ENCODE data around the gene PIEZO2. TPM values are rescaled to one million over a fixed set of nuclear protein-coding genes. Genes with fewer than 3 reads are reported as not detected.

The PIEZO2 gene
- total and polyA plus RNA-seq, 2 of the 8 experiments (the other 6 are each of a cell fraction or from before 2014, with no cell fraction given) = 4.7 to 16.5 TPM

DNA sequence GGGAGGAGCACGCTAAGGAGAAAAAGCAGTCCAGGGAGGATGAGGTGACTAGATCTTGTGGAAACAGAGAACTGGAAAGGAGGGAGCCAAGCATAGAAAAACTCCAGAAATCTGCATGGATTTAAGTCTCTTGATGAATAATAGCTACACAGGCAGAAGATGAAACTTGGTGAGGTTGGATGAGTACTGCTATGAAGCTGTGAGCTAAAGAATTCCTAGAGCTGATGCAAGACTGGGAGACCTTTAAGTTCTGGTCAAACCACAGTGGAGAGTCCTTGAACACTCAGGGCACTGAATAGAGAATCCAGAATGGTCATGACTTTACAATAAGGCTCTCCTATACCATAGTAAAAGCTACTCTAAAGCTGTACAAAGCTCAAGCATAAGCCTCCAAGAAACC, 18.4 kb upstream of the PIEZO2 start:
- H3K9me3 ChIP-seq (ENCODE audit: insufficient read depth in 2 of 2, low read depth in 1 of 2, low read length in 1 of 2) = no peaks in the 10 kb centered on the region
- H2BK120ac ChIP-seq (replicated peaks; ENCODE audit: low read depth, low read length) = no peak overlapping the region
- H2AK5ac ChIP-seq (ENCODE audit: low read depth, low read length) = no peak overlapping the region
- H3K79me2 ChIP-seq (ENCODE audit: control insufficient read depth in 1 of 2, insufficient read depth in 2 of 2, low read length in 2 of 2) = no peaks in the 10 kb centered on the region
- no peaks in the 10 kb centered on the region for H4K20me1 ChIP-seq (replicated peaks in 1 of 2; ENCODE audit: control insufficient read depth in 1 of 2, insufficient read depth in 2 of 2, low read length in 2 of 2)
- no peak overlapping the region for H3K4me2 ChIP-seq (ENCODE audit: insufficient read depth in 1 of 2, low read depth in 2 of 2, low read length in 2 of 2)
- 92% methylated on average over 1 of the region's 1 CpG; no CpG with 5 or more reads in 1 of the 2 experiments for WGBS, 2 experiments (ENCODE audit: extremely low coverage in 1 of 2, insufficient coverage in 1 of 2, insufficient read length in 1 of 2, insufficient replicate concordance in 2 of 2, low coverage in 1 of 2, low lambda C conversion rate in 2 of 2, missing lambda C conversion rate in 1 of 2)
- H4K8ac ChIP-seq (ENCODE audit: extremely low read depth, insufficient read depth, low read length) = no peak overlapping the region
- no peaks in the 10 kb centered on the region for H3K36me3 ChIP-seq (ENCODE audit: control insufficient read depth in 2 of 4, insufficient read depth in 4 of 4, low read length in 3 of 4)
- no peak overlapping the region for H3K23ac ChIP-seq (ENCODE audit: insufficient read length)
- no peak overlapping the region for H3K14ac ChIP-seq (ENCODE audit: insufficient read length)
- H2BK12ac ChIP-seq (ENCODE audit: low read depth, low read length) = no peak overlapping the region
- ChIA-PET POLR2A (ENCODE audit: partially characterized antibody) (no interaction called here), CTCF (ENCODE audit: partially characterized antibody) (no interaction called here)
- FAIRE-seq = no peak
- H3K27ac ChIP-seq (ENCODE audit: low read depth, low read length) = no peak overlapping the region
- no peak for DNase-seq (ENCODE audit: low read depth in 1 of 2, low spot score in 2 of 2)
- H3K4me1 ChIP-seq (replicated peaks in 1 of 4; ENCODE audit: control insufficient read depth in 3 of 4, insufficient read depth in 4 of 4, low read length in 3 of 4) = peaks cover 0 to 2% (median 1%) of the 10 kb centered on the region in 4 experiments; a peak in 4 of 7 replicates
- H2BK20ac ChIP-seq (ENCODE audit: low read length) = no peak overlapping the region
- no peak overlapping the region for H3K9ac ChIP-seq (replicated peaks in 1 of 4; ENCODE audit: extremely low read depth in 1 of 4, low read depth in 3 of 4, low read length in 3 of 4)
- no peak overlapping the region for H3K56ac ChIP-seq (replicated peaks; ENCODE audit: insufficient read length, low read depth, low read length)
- TF ChIP-seq, protein P1, sequence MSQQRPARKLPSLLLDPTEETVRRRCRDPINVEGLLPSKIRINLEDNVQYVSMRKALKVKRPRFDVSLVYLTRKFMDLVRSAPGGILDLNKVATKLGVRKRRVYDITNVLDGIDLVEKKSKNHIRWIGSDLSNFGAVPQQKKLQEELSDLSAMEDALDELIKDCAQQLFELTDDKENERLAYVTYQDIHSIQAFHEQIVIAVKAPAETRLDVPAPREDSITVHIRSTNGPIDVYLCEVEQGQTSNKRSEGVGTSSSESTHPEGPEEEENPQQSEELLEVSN (IDR thresholded peaks at IDR 0.05) = no peak
- no peak for TF ChIP-seq RAD21 (IDR thresholded peaks at IDR 0.05 in 1 of 2, conservative IDR thresholded peaks at IDR 0.05 in 1 of 2; ENCODE audit: low read depth in 2 of 2, low read length in 2 of 2)
- TF ChIP-seq KDM4A (IDR thresholded peaks at IDR 0.05; ENCODE audit: low read depth, low read length, severe bottlenecking) = no peak
- no peak for TF ChIP-seq ASH2L (IDR thresholded peaks at IDR 0.05; ENCODE audit: low read length)
- TF ChIP-seq SIRT6 (IDR thresholded peaks at IDR 0.05; ENCODE audit: low read length) = no peak
- no peak for TF ChIP-seq YY1 (IDR thresholded peaks at IDR 0.05; ENCODE audit: low read depth, low read length)
- TF ChIP-seq JUN (IDR thresholded peaks at IDR 0.05; ENCODE audit: low read depth, low read length) = no peak
- TF ChIP-seq SAP30 (IDR thresholded peaks at IDR 0.05; ENCODE audit: insufficient read depth, insufficient replicate concordance, low read length) = no peak
- no peak for TF ChIP-seq KDM5A (IDR thresholded peaks at IDR 0.05; ENCODE audit: low read length)
- TF ChIP-seq SUZ12 (IDR thresholded peaks at IDR 0.05; ENCODE audit: low read length) = no peak
- no peak for TF ChIP-seq MAFK (IDR thresholded peaks at IDR 0.05; ENCODE audit: low read depth, low read length)
- TF ChIP-seq JUND (IDR thresholded peaks at IDR 0.05; ENCODE audit: low read length) = no peak
- no peak for TF ChIP-seq NANOG (IDR thresholded peaks at IDR 0.05; ENCODE audit: insufficient read depth, low read depth, low read length, poor library complexity, severe bottlenecking)
- TF ChIP-seq POLR2AphosphoS5 (IDR thresholded peaks at IDR 0.05; ENCODE audit: low read depth, low read length) = no peak
- no peak for TF ChIP-seq TAF1 (IDR thresholded peaks at IDR 0.05; ENCODE audit: low read depth, low read length)
- H3K79me1 ChIP-seq (ENCODE audit: low read depth, low read length) = no peaks in the 10 kb centered on the region
- no peak overlapping the region for H3K4me3 ChIP-seq (ENCODE audit: extremely low read depth in 1 of 4, insufficient read depth in 2 of 4, low read depth in 3 of 4, low read length in 4 of 4)
- H3K27me3 ChIP-seq (replicated peaks in 1 of 4; ENCODE audit: control insufficient read depth in 3 of 4, extremely low read depth in 1 of 4, insufficient read depth in 3 of 4, low read length in 3 of 4) = peaks cover 0 to 15% (median 7%) of the 10 kb centered on the region in 4 experiments; a peak in 5 of 7 replicates
- H2AFZ ChIP-seq (ENCODE audit: low read length) = no peak overlapping the region
- H2BK15ac ChIP-seq (ENCODE audit: low read length) = no peak overlapping the region
- H3K4ac ChIP-seq (replicated peaks; ENCODE audit: insufficient read length, low read depth, low read length) = no peak overlapping the region
- no peak overlapping the region for H4K5ac ChIP-seq (ENCODE audit: insufficient read length, low read depth, low read length)
- H3K23me2 ChIP-seq (ENCODE audit: low read depth, low read length) = no peaks in the 10 kb centered on the region
- H3K18ac ChIP-seq (ENCODE audit: extremely low read depth, low read length) = no peak overlapping the region
- no peak overlapping the region for H2BK5ac ChIP-seq (ENCODE audit: low read depth, low read length)
- no peak overlapping the region for H4K91ac ChIP-seq (replicated peaks; ENCODE audit: insufficient read length, low read length)
